NCI-H748 (cell line): ENCODE results near the gene TMEM140.
"Not testable (repeated sequence)": the region's sequence is repeated elsewhere in the genome, so short reads cannot be mapped to it uniquely, and the experiment has no call there.

Experiments used
- DNase-seq: peaks from one replicate; lab custom pipeline; 2025; ENCODE audit not compliant: unreplicated experiment; lab: John Stamatoyannopoulos, UW

Gene TMEM140

GRCh38 chr7:135171581-135172291 lies 23.9 kb downstream of the TMEM140 start:
- DNase-seq, result not testable (repeated sequence)

GRCh38 chr7:135173916-135174315 lies 26.0 kb downstream of the TMEM140 start:
- not testable (repeated sequence) for DNase-seq

- no peak for DNase-seq
Observed at GRCh38 chr7:135174941-135175340, 27.1 kb downstream of the TMEM140 start.

GRCh38 chr7:135175931-135176330 lies 28.1 kb downstream of the TMEM140 start:
- DNase-seq, result no peak

- no peak for DNase-seq
Observed at GRCh38 chr7:135177028-135177696, 29.3 kb downstream of the TMEM140 start.

GRCh38 chr7:135178364-135178763 lies 30.5 kb downstream of the TMEM140 start:
- no peak for DNase-seq

- DNase-seq, result no peak
Observed at GRCh38 chr7:135179321-135179925, 31.6 kb downstream of the TMEM140 start.

- DNase-seq, result no peak
Observed at GRCh38 chr7:135180122-135180521, 32.2 kb downstream of the TMEM140 start.

GRCh38 chr7:135181261-135181928 lies 33.5 kb downstream of the TMEM140 start:
- no peak for DNase-seq

- DNase-seq, result no peak
Observed at GRCh38 chr7:135181929-135182678, 34.2 kb downstream of the TMEM140 start.

- no peak for DNase-seq
Observed at GRCh38 chr7:135183478-135183877, 35.6 kb downstream of the TMEM140 start.

- DNase-seq, result no peak
Observed at GRCh38 chr7:135184254-135184841, 36.5 kb downstream of the TMEM140 start.

- DNase-seq, result no peak
Observed at GRCh38 chr7:135185471-135186260, 37.8 kb downstream of the TMEM140 start.

- DNase-seq, result no peak
Observed at GRCh38 chr7:135186261-135186540, 38.3 kb downstream of the TMEM140 start.

- no peak for DNase-seq
Observed at GRCh38 chr7:135186841-135187253, 39.0 kb downstream of the TMEM140 start.

GRCh38 chr7:135188298-135188984 lies 40.6 kb downstream of the TMEM140 start:
- no peak for DNase-seq

- DNase-seq, result no peak
Observed at GRCh38 chr7:135189221-135189662, 41.4 kb downstream of the TMEM140 start.

- DNase-seq, result no peak
Observed at GRCh38 chr7:135189961-135190360, 42.1 kb downstream of the TMEM140 start.

- DNase-seq, result no peak
Observed at GRCh38 chr7:135190703-135191102, 42.8 kb downstream of the TMEM140 start.
